GM19043 (cell line): ENCODE results near the gene MARK3.
A peak's percentile ranks its signal among the peaks of the same experiment; 100 is the strongest.
"Not testable (repeated sequence)": the region's sequence is repeated elsewhere in the genome, so short reads cannot be mapped to it uniquely, and the experiment has no call there.

Experiments
- ATAC-seq: cut with Tn5 transposase; IDR thresholded peaks from one replicate; pipeline ENCODE4 v1.9.1; 2021; ENCODE audit warnings: low read depth; ENCODE audit not compliant: unreplicated experiment

Gene MARK3

GRCh38 chr14:103522649-103523574 lies 137.7 kb downstream of the MARK3 start, which contains the start of gene CKB:
TSS of gene CKB (minus strand) at chr14:103522830. CDS start at chr14:103522493, 337 bp downstream.
- ATAC-seq: no peak

GRCh38 chr14:103523575-103523954 lies 138.3 kb downstream of the MARK3 start:
- no peak for ATAC-seq

- no peak for ATAC-seq
Measured at GRCh38 chr14:103524002-103524935, 139.1 kb downstream of the MARK3 start.

- ATAC-seq: not testable (repeated sequence)
Measured at GRCh38 chr14:103525430-103526246, 140.4 kb downstream of the MARK3 start.

- ATAC-seq: no peak
Measured at GRCh38 chr14:103526247-103526913, 141.2 kb downstream of the MARK3 start.

- no peak for ATAC-seq
Measured at GRCh38 chr14:103526914-103527248, 141.7 kb downstream of the MARK3 start.

GRCh38 chr14:103527408-103528145 lies 142.4 kb downstream of the MARK3 start:
- ATAC-seq: peak; percentile 77

- ATAC-seq: no peak
Measured at GRCh38 chr14:103528146-103528586, 143.0 kb downstream of the MARK3 start.

- ATAC-seq: no peak
Measured at GRCh38 chr14:103528587-103529382, 143.6 kb downstream of the MARK3 start, which contains the start of gene TRMT61A. TSS of gene TRMT61A (plus strand) at chr14:103529196. CDS start at chr14:103529979, 783 bp downstream.

- no peak for ATAC-seq
Measured at GRCh38 chr14:103529383-103530365, 144.5 kb downstream of the MARK3 start.

GRCh38 chr14:103530390-103530789 lies 145.2 kb downstream of the MARK3 start:
- ATAC-seq: no peak

GRCh38 chr14:103530831-103531230 lies 145.6 kb downstream of the MARK3 start:
- ATAC-seq: no peak

GRCh38 chr14:103531421-103532215 lies 146.4 kb downstream of the MARK3 start:
- no peak for ATAC-seq

GRCh38 chr14:103532216-103533136 lies 147.3 kb downstream of the MARK3 start:
- no peak for ATAC-seq
